ENCODE results near the gene KLF1. TPM values are rescaled to one million over a fixed set of nuclear protein-coding genes. Genes with fewer than 3 reads are reported as not detected.

The KLF1 gene
- total RNA-seq, 1 experiment from 2014 or later = not detected

GRCh38 chr19:12864721-12865715, 22.0 kb downstream of the KLF1 start:
- TF ChIP-seq, protein P1, sequence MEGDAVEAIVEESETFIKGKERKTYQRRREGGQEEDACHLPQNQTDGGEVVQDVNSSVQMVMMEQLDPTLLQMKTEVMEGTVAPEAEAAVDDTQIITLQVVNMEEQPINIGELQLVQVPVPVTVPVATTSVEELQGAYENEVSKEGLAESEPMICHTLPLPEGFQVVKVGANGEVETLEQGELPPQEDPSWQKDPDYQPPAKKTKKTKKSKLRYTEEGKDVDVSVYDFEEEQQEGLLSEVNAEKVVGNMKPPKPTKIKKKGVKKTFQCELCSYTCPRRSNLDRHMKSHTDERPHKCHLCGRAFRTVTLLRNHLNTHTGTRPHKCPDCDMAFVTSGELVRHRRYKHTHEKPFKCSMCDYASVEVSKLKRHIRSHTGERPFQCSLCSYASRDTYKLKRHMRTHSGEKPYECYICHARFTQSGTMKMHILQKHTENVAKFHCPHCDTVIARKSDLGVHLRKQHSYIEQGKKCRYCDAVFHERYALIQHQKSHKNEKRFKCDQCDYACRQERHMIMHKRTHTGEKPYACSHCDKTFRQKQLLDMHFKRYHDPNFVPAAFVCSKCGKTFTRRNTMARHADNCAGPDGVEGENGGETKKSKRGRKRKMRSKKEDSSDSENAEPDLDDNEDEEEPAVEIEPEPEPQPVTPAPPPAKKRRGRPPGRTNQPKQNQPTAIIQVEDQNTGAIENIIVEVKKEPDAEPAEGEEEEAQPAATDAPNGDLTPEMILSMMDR (IDR thresholded peaks at IDR 0.05; ENCODE audit: unreplicated experiment) = no peak
- Mint-ChIP-seq H3K36me3 (ENCODE audit: insufficient read depth, unreplicated experiment) (peaks cover 14% of the 10 kb centered on the region), H3K4me1 (ENCODE audit: low read depth, unreplicated experiment) (no peaks in the 10 kb centered on the region), H3K27ac (ENCODE audit: unreplicated experiment) (no peak overlapping the region), H3K9me3 (ENCODE audit: low read depth, unreplicated experiment) (no peaks in the 10 kb centered on the region), H3K4me3 (ENCODE audit: low read depth, unreplicated experiment) (no peak overlapping the region), H3K27me3 (ENCODE audit: unreplicated experiment) (peaks cover 13% of the 10 kb centered on the region)
- BruUV-seq (replicated peaks) = no TSS peak
- CTCF ChIA-PET = interaction anchor here (0.7 to 1.3 kb wide), 2 partner anchors 8 to 18 kb away, joined by 3 to 4 read pairs; no protein-coding TSS in a partner anchor
- intact Hi-C loops (cut with micrococcal nuclease; ENCODE audit: unreplicated experiment) = no loop called here
- DNase-seq = no peak

- no TSS peak for BruUV-seq (replicated peaks)
- H3K4me3 Mint-ChIP-seq (ENCODE audit: low read depth, unreplicated experiment) = no peak overlapping the region
- H3K27me3 Mint-ChIP-seq (ENCODE audit: unreplicated experiment) = peaks cover 13% of the 10 kb centered on the region
- H3K36me3 Mint-ChIP-seq (ENCODE audit: insufficient read depth, unreplicated experiment) = peaks cover 12% of the 10 kb centered on the region
- intact Hi-C loops (cut with micrococcal nuclease; ENCODE audit: unreplicated experiment) = no loop called here
- no peaks in the 10 kb centered on the region for H3K4me1 Mint-ChIP-seq (ENCODE audit: low read depth, unreplicated experiment)
- CTCF ChIA-PET = interaction anchor here (1.3 kb wide), 1 partner anchor 9 kb away, joined by 3 read pairs; no protein-coding TSS in a partner anchor
- TF ChIP-seq, protein P1 (IDR thresholded peaks at IDR 0.05; ENCODE audit: unreplicated experiment) = no peak
- H3K9me3 Mint-ChIP-seq (ENCODE audit: low read depth, unreplicated experiment) = no peaks in the 10 kb centered on the region
- DNase-seq = no peak
- H3K27ac Mint-ChIP-seq (ENCODE audit: unreplicated experiment) = no peak overlapping the region
Measured at GRCh38 chr19:12864143-12864542, 22.9 kb downstream of the KLF1 start.

DNA sequence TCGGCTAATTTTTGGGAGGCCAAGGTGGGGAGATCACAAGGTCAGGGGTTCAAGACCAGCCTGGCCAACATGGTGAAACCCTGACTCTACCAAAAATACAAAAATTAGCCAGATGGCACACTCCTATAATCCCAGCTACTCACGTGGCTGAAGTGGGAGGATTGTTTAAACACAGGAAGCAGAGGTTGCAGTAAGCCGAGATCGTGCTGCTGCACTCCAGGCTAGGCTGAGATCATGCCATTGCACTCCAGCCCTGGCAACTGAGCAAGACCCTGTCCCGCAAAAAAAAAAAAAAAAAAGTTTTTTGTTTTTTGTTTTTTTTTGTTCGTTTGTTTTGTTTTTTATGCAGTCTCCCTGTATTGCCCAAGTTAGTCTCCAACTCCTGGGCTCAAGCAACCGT, 27.5 kb downstream of the KLF1 start:
- intact Hi-C loops (cut with micrococcal nuclease; ENCODE audit: unreplicated experiment) = no loop called here
- Mint-ChIP-seq H3K4me1 (ENCODE audit: low read depth, unreplicated experiment) (no peaks in the 10 kb centered on the region), H3K9me3 (ENCODE audit: low read depth, unreplicated experiment) (no peaks in the 10 kb centered on the region), H3K27ac (ENCODE audit: unreplicated experiment) (no peak overlapping the region), H3K36me3 (ENCODE audit: insufficient read depth, unreplicated experiment) (no peaks in the 10 kb centered on the region), H3K4me3 (ENCODE audit: low read depth, unreplicated experiment) (no peak overlapping the region), H3K27me3 (ENCODE audit: unreplicated experiment) (peaks cover 13% of the 10 kb centered on the region)
- TF ChIP-seq, protein P1 (IDR thresholded peaks at IDR 0.05; ENCODE audit: unreplicated experiment) = no peak
- no peak for DNase-seq
- BruUV-seq (replicated peaks) = no TSS peak
- CTCF ChIA-PET = no interaction called here

GRCh38 chr19:12858041-12858928, 28.7 kb downstream of the KLF1 start:
- TF ChIP-seq, protein P1 (IDR thresholded peaks at IDR 0.05; ENCODE audit: unreplicated experiment) = no peak
- H3K4me1 Mint-ChIP-seq (ENCODE audit: low read depth, unreplicated experiment) = no peaks in the 10 kb centered on the region
- intact Hi-C loops (cut with micrococcal nuclease; ENCODE audit: unreplicated experiment) = no loop called here
- H3K4me3 Mint-ChIP-seq (ENCODE audit: low read depth, unreplicated experiment) = no peak overlapping the region
- BruUV-seq (replicated peaks) = no TSS peak
- no peak for DNase-seq
- H3K27me3 Mint-ChIP-seq (ENCODE audit: unreplicated experiment) = peaks cover 13% of the 10 kb centered on the region
- H3K9me3 Mint-ChIP-seq (ENCODE audit: low read depth, unreplicated experiment) = no peaks in the 10 kb centered on the region
- CTCF ChIA-PET = interaction anchor here (0.6 kb wide), 1 partner anchor 409 kb away, joined by 4 read pairs; no protein-coding TSS in a partner anchor
- no peak overlapping the region for H3K27ac Mint-ChIP-seq (ENCODE audit: unreplicated experiment)
- H3K36me3 Mint-ChIP-seq (ENCODE audit: insufficient read depth, unreplicated experiment) = no peaks in the 10 kb centered on the region
